Measurements from ENCODE around the gene TSPEAR.
"Not testable (repeated sequence)": the region's sequence is repeated elsewhere in the genome, so short reads cannot be mapped to it uniquely, and the experiment has no call there.

TSPEAR gene

GRCh38 chr21:44479556-44480199 lies 231.7 kb downstream of the TSPEAR start:
- TF ChIP-seq CTCF (IDR thresholded peaks at IDR 0.05): peak; percentile 26
- H3K4me3 ChIP-seq; DNase-seq (ENCODE audit: low spot score); H3K27ac ChIP-seq: not testable (repeated sequence)

GRCh38 chr21:44478801-44479167 lies 232.6 kb downstream of the TSPEAR start:
- Histone ChIP-seq H3K4me3 (no peak overlapping the region), H3K27ac (no peak overlapping the region)
- TF ChIP-seq CTCF (IDR thresholded peaks at IDR 0.05): no peak
- DNase-seq (ENCODE audit: low spot score): no peak

- Histone ChIP-seq H3K4me3 (no peak overlapping the region), H3K27ac (no peak overlapping the region)
- no peak for DNase-seq (ENCODE audit: low spot score)
- no peak for TF ChIP-seq CTCF (IDR thresholded peaks at IDR 0.05)
These were observed 233.1 kb downstream of the TSPEAR start for GRCh38 chr21:44478124-44478800.

GRCh38 chr21:44477712-44478111 lies 233.7 kb downstream of the TSPEAR start:
- TF ChIP-seq CTCF (IDR thresholded peaks at IDR 0.05): no peak
- no peak for DNase-seq (ENCODE audit: low spot score)

GRCh38 chr21:44477131-44477530 lies 234.2 kb downstream of the TSPEAR start:
- Histone ChIP-seq H3K27ac (no peak overlapping the region), H3K4me3 (no peak overlapping the region)
- DNase-seq (ENCODE audit: low spot score): no peak
- no peak for TF ChIP-seq CTCF (IDR thresholded peaks at IDR 0.05)

More at GRCh38 chr21:44477712-44478111, 233.7 kb downstream of the TSPEAR start:
- Histone ChIP-seq H3K27ac (no peak overlapping the region), H3K4me3 (no peak overlapping the region)

- DNase-seq (ENCODE audit: low spot score): no peak
These were observed 236.0 kb downstream of the TSPEAR start for GRCh38 chr21:44475266-44475845.

More at GRCh38 chr21:44475266-44475845, 236.0 kb downstream of the TSPEAR start:
- TF ChIP-seq CTCF (IDR thresholded peaks at IDR 0.05): no peak
- Histone ChIP-seq H3K4me3 (no peak overlapping the region), H3K27ac (no peak overlapping the region)
